Psoas muscle (tissue), 8 donors: ENCODE measurements around the gene CACNA1S. TPM values are rescaled to one million over a fixed set of nuclear protein-coding genes. Genes with fewer than 3 reads are reported as not detected.

Experiments used
- ATAC-seq, 4 donors: fragments of 200-7000 bp; cut with Tn5 transposase; one replicate each; pipeline ENCODE4 v1.9.1; 2020; ENCODE audit warnings: moderate library complexity in 3 of 4, mild to moderate bottlenecking in 2 of 4
- DNase-seq, 2 donors: peaks; one replicate each; pipeline ENCODE4 v3.0.0-alpha.2; 2020
- H3K27ac ChIP-seq: fragments of 200-600 bp; one replicate; pipeline ENCODE4 v1.8.0; 2022
- H3K27me3 ChIP-seq, 3 donors: fragments of 200-600 bp in 1 of 3; one replicate each; pipeline versions ENCODE4 v1.6.1 to v1.8.0; 2013 to 2022; ENCODE audit warnings: low read length in 2 of 3, mild to moderate bottlenecking in 2 of 3, moderate library complexity in 1 of 3; ENCODE audit not compliant: insufficient read depth in 3 of 3
- H3K36me3 ChIP-seq, 2 donors: fragments of 200-600 bp in 1 of 2; one replicate each; pipeline versions ENCODE4 v1.6.1 to v1.8.0; 2013 to 2022; ENCODE audit warnings: low read depth in 1 of 2, mild to moderate bottlenecking in 1 of 2, moderate library complexity in 1 of 2; ENCODE audit not compliant: insufficient read depth in 1 of 2
- H3K4me1 ChIP-seq: fragments of 200-600 bp; one replicate; pipeline ENCODE4 v1.8.0; 2022
- H3K4me3 ChIP-seq: fragments of 200-600 bp; one replicate; pipeline ENCODE4 v1.8.0; 2022; ENCODE audit warnings: mild to moderate bottlenecking
- H3K9me3 ChIP-seq: fragments of 200-600 bp; one replicate; pipeline ENCODE4 v1.8.0; 2022
- CTCF ChIP-seq: fragments of 200-600 bp; IDR thresholded peaks from one replicate; pipeline ENCODE4 v1.8.0; 2022; ENCODE audit warnings: antibody characterized with exemption
- WGBS, 3 donors: extraction: QIAGEN DNeasy Blood & Tissue Kit; methylation state at CpG; one replicate each; pipeline versions ENCODE4 v1.1.6 to v1.1.7; 2013; 5-methylcytosine and 5-hydroxymethylcytosine counted together
- intact Hi-C, 2 donors: fragments of 100-400 bp; cut with DNase I; formaldehyde crosslinking; loops; one replicate each; pipeline versions ENCODE4 v1.11.0 to v1.14.2; 2022
- polyA plus RNA-seq, 3 donors: library from polyadenylated mRNA; stranded (reverse); fragments of 200-250 nt; gene quantifications; one replicate each; pipeline ENCODE4 v1.2.3, GENCODE V29; 2013
- total RNA-seq, 4 donors: library from RNA; stranded (reverse); fragmentation: NEBNext Ultra II Directional in 2 of 4; extraction: Animal tissue kit (Norgen Biotek cat#: 25700) in 2 of 4; gene quantifications; one replicate each; pipeline versions ENCODE4 v1.2.1 to v1.2.4, GENCODE V29; 2021 to 2023
- donor health status: healthy with polysubstance abuse.
- donor health status: DM: no; HTN: no; CAD: no; lungs with moderate emphysema.
- donor health status: Bipolar disorder and iron deficiency.
- donor health status: healthy.
- donor health status: DM: yes; HTN: yes; CAD: no.
- donor health status: DM: no; HTN: no; CAD: no.
- donor health status: DM: no; HTN: no; CAD: no.
- donor health status: DM: yes; HTN: yes; CAD: no.

The CACNA1S gene
- total and polyA plus RNA-seq, 7 donors = 11.9 to 269 (median 56.3) TPM

GRCh38 chr1:201020040-201020591 is 92.1 kb downstream of the CACNA1S start:
- intact Hi-C loops = no loop called here
- no peak for TF ChIP-seq CTCF
- Histone ChIP-seq H3K4me3 (no peak overlapping the region), H3K27ac (no peak overlapping the region), H3K36me3 (no peaks in the 10 kb centered on the region), H3K27me3 (no peaks in the 10 kb centered on the region), H3K9me3 (no peaks in the 10 kb centered on the region), H3K4me1 (peaks cover 25% of the 10 kb centered on the region)
- DNase-seq (no peak), ATAC-seq (no peak)
- WGBS, 3 donors = 71 to 88% (median 83%) methylated on average over 3 to 4 of the region's 4 CpGs

- no peak overlapping the region for H3K4me3 ChIP-seq
- DNase-seq = peak; percentile 39 to 68
- intact Hi-C loops = no loop called here
These were observed 92.8 kb downstream of the CACNA1S start for GRCh38 chr1:201019321-201019977.

GRCh38 chr1:201017828-201018163 is 94.4 kb downstream of the CACNA1S start:
- Histone ChIP-seq H3K36me3 (no peaks in the 10 kb centered on the region), H3K4me3 (no peak overlapping the region), H3K4me1 (peaks cover 21% of the 10 kb centered on the region), H3K27me3 (peaks cover 0 to 2% (median 0%) of the 10 kb centered on the region in 3 donors), H3K9me3 (no peaks in the 10 kb centered on the region), H3K27ac (no peak overlapping the region)
- no peak for TF ChIP-seq CTCF
- DNase-seq = no peak
- 53 to 77% (median 60%) methylated on average over 2 of the region's 2 CpGs for WGBS, 3 donors
- no peak for ATAC-seq
- intact Hi-C loops = no loop called here

More at GRCh38 chr1:201019321-201019977, 92.8 kb downstream of the CACNA1S start:
- no peak for TF ChIP-seq CTCF
- H3K4me1 ChIP-seq = peaks cover 25% of the 10 kb centered on the region
- H3K9me3 ChIP-seq = no peaks in the 10 kb centered on the region
- H3K27ac ChIP-seq = no peak overlapping the region
- H3K27me3 ChIP-seq = no peaks in the 10 kb centered on the region
- ATAC-seq = no peak
- WGBS, 3 donors = 80 to 92% (median 85%) methylated on average over 5 of the region's 5 CpGs
- no peaks in the 10 kb centered on the region for H3K36me3 ChIP-seq

- Histone ChIP-seq H3K4me3 (no peak overlapping the region), H3K4me1 (peaks cover 17% of the 10 kb centered on the region), H3K27me3 (peaks cover 0 to 2% (median 0%) of the 10 kb centered on the region in 3 donors), H3K9me3 (no peaks in the 10 kb centered on the region), H3K36me3 (no peaks in the 10 kb centered on the region), H3K27ac (no peak overlapping the region)
- DNase-seq = no peak
- 58 to 64% (median 62%) methylated on average over 9 of the region's 9 CpGs for WGBS, 3 donors
- intact Hi-C loops = no loop called here
- no peak for TF ChIP-seq CTCF
- ATAC-seq = no peak
These were observed 95.0 kb downstream of the CACNA1S start for GRCh38 chr1:201016943-201017827.
